ENCODE results near the gene SLC35F1.

SLC35F1 gene

DNA sequence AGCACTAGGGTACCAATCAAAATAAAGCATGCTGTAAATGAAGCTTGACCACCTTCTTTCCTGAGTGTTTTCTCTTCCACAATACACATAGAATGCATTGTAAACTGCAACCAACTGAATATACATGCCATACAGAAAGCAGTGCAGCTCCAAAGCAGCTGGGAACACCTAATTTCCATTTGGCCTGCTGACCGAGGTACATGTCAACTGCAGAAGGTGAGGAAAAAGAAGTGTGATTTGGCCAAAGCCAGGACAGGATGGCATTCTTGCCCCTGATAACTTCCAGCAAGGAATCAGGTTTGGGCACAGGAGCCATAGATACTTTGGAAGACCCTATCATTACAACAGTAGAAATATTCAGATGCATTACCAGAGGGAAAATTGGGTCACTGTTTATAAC lies 258.4 kb downstream of the SLC35F1 start:
- no peak for ATAC-seq
- TF ChIP-seq, protein P1, sequence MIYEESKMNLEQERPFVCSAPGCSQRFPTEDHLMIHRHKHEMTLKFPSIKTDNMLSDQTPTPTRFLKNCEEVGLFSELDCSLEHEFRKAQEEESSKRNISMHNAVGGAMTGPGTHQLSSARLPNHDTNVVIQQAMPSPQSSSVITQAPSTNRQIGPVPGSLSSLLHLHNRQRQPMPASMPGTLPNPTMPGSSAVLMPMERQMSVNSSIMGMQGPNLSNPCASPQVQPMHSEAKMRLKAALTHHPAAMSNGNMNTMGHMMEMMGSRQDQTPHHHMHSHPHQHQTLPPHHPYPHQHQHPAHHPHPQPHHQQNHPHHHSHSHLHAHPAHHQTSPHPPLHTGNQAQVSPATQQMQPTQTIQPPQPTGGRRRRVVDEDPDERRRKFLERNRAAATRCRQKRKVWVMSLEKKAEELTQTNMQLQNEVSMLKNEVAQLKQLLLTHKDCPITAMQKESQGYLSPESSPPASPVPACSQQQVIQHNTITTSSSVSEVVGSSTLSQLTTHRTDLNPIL (CRISPR knock-in tag; IDR thresholded peaks at IDR 0.05; ENCODE audit: low read depth), result no peak
- TF ChIP-seq SNAI2 (CRISPR knock-in tag; IDR thresholded peaks at IDR 0.05), result no peak
- no peak for TF ChIP-seq ZNF8 (CRISPR knock-in tag; IDR thresholded peaks at IDR 0.05)
- TF ChIP-seq ESRRG (CRISPR knock-in tag; IDR thresholded peaks at IDR 0.05), result no peak
- no peak for TF ChIP-seq RARB (CRISPR knock-in tag; IDR thresholded peaks at IDR 0.05)
- TF ChIP-seq CSDC2 (CRISPR knock-in tag; IDR thresholded peaks at IDR 0.05), result no peak
- no peak for TF ChIP-seq ZFP3 (CRISPR knock-in tag; IDR thresholded peaks at IDR 0.05)
- TF ChIP-seq, protein P2, sequence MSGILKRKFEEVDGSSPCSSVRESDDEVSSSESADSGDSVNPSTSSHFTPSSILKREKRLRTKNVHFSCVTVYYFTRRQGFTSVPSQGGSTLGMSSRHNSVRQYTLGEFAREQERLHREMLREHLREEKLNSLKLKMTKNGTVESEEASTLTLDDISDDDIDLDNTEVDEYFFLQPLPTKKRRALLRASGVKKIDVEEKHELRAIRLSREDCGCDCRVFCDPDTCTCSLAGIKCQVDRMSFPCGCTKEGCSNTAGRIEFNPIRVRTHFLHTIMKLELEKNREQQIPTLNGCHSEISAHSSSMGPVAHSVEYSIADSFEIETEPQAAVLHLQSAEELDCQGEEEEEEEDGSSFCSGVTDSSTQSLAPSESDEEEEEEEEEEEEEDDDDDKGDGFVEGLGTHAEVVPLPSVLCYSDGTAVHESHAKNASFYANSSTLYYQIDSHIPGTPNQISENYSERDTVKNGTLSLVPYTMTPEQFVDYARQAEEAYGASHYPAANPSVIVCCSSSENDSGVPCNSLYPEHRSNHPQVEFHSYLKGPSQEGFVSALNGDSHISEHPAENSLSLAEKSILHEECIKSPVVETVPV (CRISPR knock-in tag; IDR thresholded peaks at IDR 0.05), result no peak

DNA sequence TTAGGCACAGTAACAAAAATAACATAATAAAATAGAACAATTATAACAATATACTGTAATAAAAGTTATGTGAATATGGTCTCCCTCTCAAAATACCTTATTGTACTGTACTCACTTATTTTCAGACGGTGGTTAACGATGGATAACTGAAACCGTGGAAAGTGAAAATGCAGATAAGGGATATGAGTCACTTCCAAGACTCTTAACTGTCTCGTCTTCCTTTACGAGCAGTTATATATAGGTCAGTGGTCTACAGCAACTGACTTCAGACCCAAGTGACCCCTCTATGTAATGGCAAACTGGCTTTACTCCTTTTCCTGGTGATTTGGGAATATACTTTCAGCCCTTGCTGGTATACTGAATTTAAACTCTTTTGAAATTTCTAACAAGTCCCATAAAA lies 261.4 kb downstream of the SLC35F1 start:
- TF ChIP-seq, protein P1 (CRISPR knock-in tag; IDR thresholded peaks at IDR 0.05; ENCODE audit: low read depth), result no peak
- TF ChIP-seq ZNF8 (CRISPR knock-in tag; IDR thresholded peaks at IDR 0.05), result no peak
- TF ChIP-seq TCF4 (CRISPR knock-in tag; IDR thresholded peaks at IDR 0.05; ENCODE audit: borderline replicate concordance), result no peak
- TF ChIP-seq, protein P3, sequence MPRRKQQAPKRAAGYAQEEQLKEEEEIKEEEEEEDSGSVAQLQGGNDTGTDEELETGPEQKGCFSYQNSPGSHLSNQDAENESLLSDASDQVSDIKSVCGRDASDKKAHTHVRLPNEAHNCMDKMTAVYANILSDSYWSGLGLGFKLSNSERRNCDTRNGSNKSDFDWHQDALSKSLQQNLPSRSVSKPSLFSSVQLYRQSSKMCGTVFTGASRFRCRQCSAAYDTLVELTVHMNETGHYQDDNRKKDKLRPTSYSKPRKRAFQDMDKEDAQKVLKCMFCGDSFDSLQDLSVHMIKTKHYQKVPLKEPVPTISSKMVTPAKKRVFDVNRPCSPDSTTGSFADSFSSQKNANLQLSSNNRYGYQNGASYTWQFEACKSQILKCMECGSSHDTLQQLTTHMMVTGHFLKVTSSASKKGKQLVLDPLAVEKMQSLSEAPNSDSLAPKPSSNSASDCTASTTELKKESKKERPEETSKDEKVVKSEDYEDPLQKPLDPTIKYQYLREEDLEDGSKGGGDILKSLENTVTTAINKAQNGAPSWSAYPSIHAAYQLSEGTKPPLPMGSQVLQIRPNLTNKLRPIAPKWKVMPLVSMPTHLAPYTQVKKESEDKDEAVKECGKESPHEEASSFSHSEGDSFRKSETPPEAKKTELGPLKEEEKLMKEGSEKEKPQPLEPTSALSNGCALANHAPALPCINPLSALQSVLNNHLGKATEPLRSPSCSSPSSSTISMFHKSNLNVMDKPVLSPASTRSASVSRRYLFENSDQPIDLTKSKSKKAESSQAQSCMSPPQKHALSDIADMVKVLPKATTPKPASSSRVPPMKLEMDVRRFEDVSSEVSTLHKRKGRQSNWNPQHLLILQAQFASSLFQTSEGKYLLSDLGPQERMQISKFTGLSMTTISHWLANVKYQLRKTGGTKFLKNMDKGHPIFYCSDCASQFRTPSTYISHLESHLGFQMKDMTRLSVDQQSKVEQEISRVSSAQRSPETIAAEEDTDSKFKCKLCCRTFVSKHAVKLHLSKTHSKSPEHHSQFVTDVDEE (CRISPR knock-in tag; IDR thresholded peaks at IDR 0.05), result no peak
- no peak for TF ChIP-seq ESRRG (CRISPR knock-in tag; IDR thresholded peaks at IDR 0.05)
- no peak for TF ChIP-seq CSDC2 (CRISPR knock-in tag; IDR thresholded peaks at IDR 0.05)
- no peak for TF ChIP-seq GLIS3 (CRISPR knock-in tag; IDR thresholded peaks at IDR 0.05)
- TF ChIP-seq ISL1 (CRISPR knock-in tag; IDR thresholded peaks at IDR 0.05), result no peak
- TF ChIP-seq SNAI2 (CRISPR knock-in tag; IDR thresholded peaks at IDR 0.05), result no peak
- TF ChIP-seq, protein P2 (CRISPR knock-in tag; IDR thresholded peaks at IDR 0.05), result no peak
- TF ChIP-seq RARB (CRISPR knock-in tag; IDR thresholded peaks at IDR 0.05), result no peak
- TF ChIP-seq ZC3H10 (CRISPR knock-in tag; IDR thresholded peaks at IDR 0.05), result no peak
- TF ChIP-seq, protein P4, sequence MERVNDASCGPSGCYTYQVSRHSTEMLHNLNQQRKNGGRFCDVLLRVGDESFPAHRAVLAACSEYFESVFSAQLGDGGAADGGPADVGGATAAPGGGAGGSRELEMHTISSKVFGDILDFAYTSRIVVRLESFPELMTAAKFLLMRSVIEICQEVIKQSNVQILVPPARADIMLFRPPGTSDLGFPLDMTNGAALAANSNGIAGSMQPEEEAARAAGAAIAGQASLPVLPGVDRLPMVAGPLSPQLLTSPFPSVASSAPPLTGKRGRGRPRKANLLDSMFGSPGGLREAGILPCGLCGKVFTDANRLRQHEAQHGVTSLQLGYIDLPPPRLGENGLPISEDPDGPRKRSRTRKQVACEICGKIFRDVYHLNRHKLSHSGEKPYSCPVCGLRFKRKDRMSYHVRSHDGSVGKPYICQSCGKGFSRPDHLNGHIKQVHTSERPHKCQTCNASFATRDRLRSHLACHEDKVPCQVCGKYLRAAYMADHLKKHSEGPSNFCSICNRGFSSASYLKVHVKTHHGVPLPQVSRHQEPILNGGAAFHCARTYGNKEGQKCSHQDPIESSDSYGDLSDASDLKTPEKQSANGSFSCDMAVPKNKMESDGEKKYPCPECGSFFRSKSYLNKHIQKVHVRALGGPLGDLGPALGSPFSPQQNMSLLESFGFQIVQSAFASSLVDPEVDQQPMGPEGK (CRISPR knock-in tag; IDR thresholded peaks at IDR 0.05; ENCODE audit: borderline replicate concordance), result no peak
- no peak for TF ChIP-seq ZFP3 (CRISPR knock-in tag; IDR thresholded peaks at IDR 0.05)
- TF ChIP-seq ZNF565 (CRISPR knock-in tag; conservative IDR thresholded peaks at IDR 0.05; ENCODE audit: low read depth), result no peak
- no peak for TF ChIP-seq PPARA (CRISPR knock-in tag; IDR thresholded peaks at IDR 0.05; ENCODE audit: borderline replicate concordance)
- no peak for TF ChIP-seq ARNTL (CRISPR knock-in tag; IDR thresholded peaks at IDR 0.05; ENCODE audit: borderline replicate concordance, low read depth)
- TF ChIP-seq BACH2 (CRISPR knock-in tag; IDR thresholded peaks at IDR 0.05; ENCODE audit: borderline replicate concordance), result no peak
- ATAC-seq, result no peak

DNA sequence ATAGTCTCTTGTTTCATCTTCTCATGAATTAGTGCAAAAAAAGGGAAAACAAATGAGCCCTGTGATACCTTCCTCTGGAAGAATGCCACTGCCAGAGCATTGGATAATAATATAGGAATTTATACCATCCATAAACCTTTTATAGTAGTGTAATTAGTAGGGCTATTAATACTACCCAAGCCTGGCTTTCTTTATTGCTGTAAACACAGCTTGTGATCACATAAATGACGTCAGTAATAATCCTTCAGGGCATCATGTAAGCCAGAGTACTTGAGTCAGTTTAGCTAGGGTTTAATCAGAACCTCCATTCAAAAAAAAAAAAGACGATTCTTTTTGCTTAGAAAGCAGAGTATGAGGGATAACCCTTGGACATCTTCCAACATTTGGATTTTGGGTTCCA lies 264.8 kb downstream of the SLC35F1 start:
- TF ChIP-seq, protein P4 (CRISPR knock-in tag; IDR thresholded peaks at IDR 0.05; ENCODE audit: borderline replicate concordance), result no peak
- TF ChIP-seq ZFP30 (CRISPR knock-in tag; IDR thresholded peaks at IDR 0.05) (no peak), ZC3H10 (CRISPR knock-in tag; IDR thresholded peaks at IDR 0.05) (no peak), ARNTL (CRISPR knock-in tag; IDR thresholded peaks at IDR 0.05; ENCODE audit: borderline replicate concordance, low read depth) (no peak), ZNF565 (CRISPR knock-in tag; conservative IDR thresholded peaks at IDR 0.05; ENCODE audit: low read depth) (no peak), PPARA (CRISPR knock-in tag; IDR thresholded peaks at IDR 0.05; ENCODE audit: borderline replicate concordance) (no peak), ZNF8 (CRISPR knock-in tag; IDR thresholded peaks at IDR 0.05) (no peak), OSR1 (CRISPR knock-in tag; IDR thresholded peaks at IDR 0.05) (no peak), BACH2 (CRISPR knock-in tag; IDR thresholded peaks at IDR 0.05; ENCODE audit: borderline replicate concordance) (no peak)
- ATAC-seq, result no peak
